ENCODE data around the gene MAPK1IP1L.
"Not testable (repeated sequence)": the region's sequence is repeated elsewhere in the genome, so short reads cannot be mapped to it uniquely, and the experiment has no call there.

MAPK1IP1L gene

GRCh38 chr14:55057919-55058318, 6.5 kb downstream of the MAPK1IP1L start:
- DNase-seq: no peak

GRCh38 chr14:55059333-55059732, 7.9 kb downstream of the MAPK1IP1L start:
- no peak for DNase-seq

- no peak for DNase-seq
These were observed 11.3 kb downstream of the MAPK1IP1L start for GRCh38 chr14:55062517-55063351.

GRCh38 chr14:55064896-55065295, 13.4 kb downstream of the MAPK1IP1L start:
- DNase-seq: not testable (repeated sequence)

GRCh38 chr14:55065411-55065810, 14.0 kb downstream of the MAPK1IP1L start:
- no peak for DNase-seq

GRCh38 chr14:55066223-55066622, 14.8 kb downstream of the MAPK1IP1L start:
- DNase-seq: no peak

- DNase-seq: no peak
These were observed 19.5 kb downstream of the MAPK1IP1L start for GRCh38 chr14:55070981-55071411.

GRCh38 chr14:55071870-55072640, 20.6 kb downstream of the MAPK1IP1L start:
- DNase-seq: peak in 1 of 3 experiments; percentile 24

- no peak for DNase-seq
These were observed 22.4 kb downstream of the MAPK1IP1L start for GRCh38 chr14:55073856-55074255.

GRCh38 chr14:55074662-55075061, 23.2 kb downstream of the MAPK1IP1L start:
- no peak for DNase-seq

- DNase-seq: no peak
These were observed 24.3 kb downstream of the MAPK1IP1L start for GRCh38 chr14:55075628-55076175.

GRCh38 chr14:55077170-55078151, 26.0 kb downstream of the MAPK1IP1L start:
- DNase-seq: no peak

- not testable (repeated sequence) for DNase-seq
These were observed 28.5 kb downstream of the MAPK1IP1L start for GRCh38 chr14:55079961-55080360.

GRCh38 chr14:55084401-55085059, 33.1 kb downstream of the MAPK1IP1L start:
- no peak for DNase-seq

GRCh38 chr14:55085060-55085660, 33.7 kb downstream of the MAPK1IP1L start:
- peak in 1 of 3 experiments; percentile 52 for DNase-seq

GRCh38 chr14:55086938-55087337, 35.5 kb downstream of the MAPK1IP1L start:
- DNase-seq: no peak

- no peak for DNase-seq
These were observed 36.9 kb downstream of the MAPK1IP1L start for GRCh38 chr14:55088356-55088755.

- no peak for DNase-seq
These were observed 40.9 kb downstream of the MAPK1IP1L start for GRCh38 chr14:55092341-55092740.

GRCh38 chr14:55094292-55095157, 43.1 kb downstream of the MAPK1IP1L start:
- DNase-seq: peak in 2 of 3 experiments; percentile 35 to 96

- peak in 1 of 3 experiments; percentile 20 for DNase-seq
These were observed 46.6 kb downstream of the MAPK1IP1L start for GRCh38 chr14:55097881-55098560.
